Epithelial cell of proximal tubule (primary cell): ENCODE results near the gene ARL17B. TPM values are rescaled to one million over a fixed set of nuclear protein-coding genes. Genes with fewer than 3 reads are reported as not detected.
"Not testable (repeated sequence)": the region's sequence is repeated elsewhere in the genome, so short reads cannot be mapped to it uniquely, and the experiment has no call there.

Source experiments
- DNase-seq: peaks from one replicate; pipeline ENCODE4 v3.0.0-alpha.2; 2011; ENCODE audit warnings: low read depth
- H3K4me3 ChIP-seq: 2 replicates; pipeline ENCODE4 v1.5.1; 2011; ENCODE audit warnings: low read depth, mild to moderate bottlenecking, low read length
- total RNA-seq: library from RNA; depleted of rRNA; stranded (reverse); fragments of >200 nt; gene quantifications from 2 replicates; pipeline ENCODE4 v1.2.3, GENCODE V29; 2015
- TF ChIP-seq, protein P1 (sequence below): conservative IDR thresholded peaks from 2 replicates; pipeline ENCODE4 v1.5.1; 2012; ENCODE audit warnings: low read depth, mild to moderate bottlenecking, low read length

Gene ARL17B
- total RNA-seq, 1 donor from 2014 or later: 10.2 TPM

DNA sequence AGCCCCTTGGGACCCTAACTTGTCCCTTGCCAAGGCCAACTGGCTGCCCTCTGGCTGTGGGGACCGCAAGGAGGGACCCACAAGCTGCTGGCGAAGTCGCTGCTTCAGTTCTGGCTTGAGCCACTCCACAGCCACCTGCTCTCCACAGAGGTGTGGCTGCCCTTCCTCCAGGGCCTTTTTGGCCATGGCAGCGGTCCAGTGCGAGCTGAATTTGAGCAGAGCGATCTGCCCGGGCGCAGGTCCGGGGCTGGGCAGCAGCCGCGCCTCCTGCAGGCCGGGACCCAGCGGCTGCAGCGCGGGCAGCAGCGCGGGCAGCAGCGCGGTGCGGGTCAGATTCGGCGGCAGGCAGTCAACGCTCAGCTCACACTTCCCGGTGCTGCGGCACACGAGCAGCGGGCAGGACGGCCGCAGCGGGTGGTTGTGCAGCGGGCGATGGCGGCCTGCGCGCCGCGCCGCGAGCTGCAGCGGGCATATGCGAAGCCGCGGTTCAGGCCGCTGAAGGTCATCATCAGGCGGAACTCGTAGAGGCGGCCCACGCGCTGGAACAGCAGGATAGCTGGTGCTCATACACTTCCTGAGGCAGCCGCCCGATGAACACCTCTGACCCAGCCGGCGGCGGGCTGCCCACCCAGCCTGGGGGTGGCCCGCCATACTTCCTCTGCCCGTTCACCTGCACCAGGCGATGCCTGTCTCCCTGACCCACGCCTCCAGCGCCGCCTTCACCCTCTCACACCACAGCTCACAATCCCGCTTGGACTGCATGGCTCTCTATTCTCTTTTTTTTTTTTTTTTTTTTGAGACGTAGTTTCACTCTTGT is 101.5 kb downstream of the ARL17B start:
- TF ChIP-seq, protein P1, sequence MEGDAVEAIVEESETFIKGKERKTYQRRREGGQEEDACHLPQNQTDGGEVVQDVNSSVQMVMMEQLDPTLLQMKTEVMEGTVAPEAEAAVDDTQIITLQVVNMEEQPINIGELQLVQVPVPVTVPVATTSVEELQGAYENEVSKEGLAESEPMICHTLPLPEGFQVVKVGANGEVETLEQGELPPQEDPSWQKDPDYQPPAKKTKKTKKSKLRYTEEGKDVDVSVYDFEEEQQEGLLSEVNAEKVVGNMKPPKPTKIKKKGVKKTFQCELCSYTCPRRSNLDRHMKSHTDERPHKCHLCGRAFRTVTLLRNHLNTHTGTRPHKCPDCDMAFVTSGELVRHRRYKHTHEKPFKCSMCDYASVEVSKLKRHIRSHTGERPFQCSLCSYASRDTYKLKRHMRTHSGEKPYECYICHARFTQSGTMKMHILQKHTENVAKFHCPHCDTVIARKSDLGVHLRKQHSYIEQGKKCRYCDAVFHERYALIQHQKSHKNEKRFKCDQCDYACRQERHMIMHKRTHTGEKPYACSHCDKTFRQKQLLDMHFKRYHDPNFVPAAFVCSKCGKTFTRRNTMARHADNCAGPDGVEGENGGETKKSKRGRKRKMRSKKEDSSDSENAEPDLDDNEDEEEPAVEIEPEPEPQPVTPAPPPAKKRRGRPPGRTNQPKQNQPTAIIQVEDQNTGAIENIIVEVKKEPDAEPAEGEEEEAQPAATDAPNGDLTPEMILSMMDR: peak; percentile 17
- DNase-seq: not testable (repeated sequence)
- H3K4me3 ChIP-seq: peak overlapping the region; percentile 34

DNA sequence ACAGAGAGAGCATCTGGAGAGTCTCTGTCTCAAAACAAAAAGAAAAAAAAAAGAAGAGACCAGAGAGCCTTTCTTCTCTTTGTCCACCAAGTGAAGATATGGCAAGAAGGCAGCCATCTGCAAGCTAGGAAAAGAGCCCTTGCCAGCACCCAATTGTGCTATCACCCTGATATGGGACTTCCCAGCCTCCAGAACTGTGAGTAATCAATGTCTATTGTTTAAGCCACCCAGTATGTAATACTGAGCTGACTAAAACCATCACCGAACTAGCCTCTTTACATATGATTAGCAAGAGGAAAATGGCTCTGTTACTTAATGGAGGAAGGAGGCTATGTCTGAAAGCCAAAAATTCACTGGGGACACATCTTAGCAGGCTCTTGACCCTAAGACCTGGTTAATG is 105.2 kb downstream of the ARL17B start:
- not testable (repeated sequence) for H3K4me3 ChIP-seq, DNase-seq

DNA sequence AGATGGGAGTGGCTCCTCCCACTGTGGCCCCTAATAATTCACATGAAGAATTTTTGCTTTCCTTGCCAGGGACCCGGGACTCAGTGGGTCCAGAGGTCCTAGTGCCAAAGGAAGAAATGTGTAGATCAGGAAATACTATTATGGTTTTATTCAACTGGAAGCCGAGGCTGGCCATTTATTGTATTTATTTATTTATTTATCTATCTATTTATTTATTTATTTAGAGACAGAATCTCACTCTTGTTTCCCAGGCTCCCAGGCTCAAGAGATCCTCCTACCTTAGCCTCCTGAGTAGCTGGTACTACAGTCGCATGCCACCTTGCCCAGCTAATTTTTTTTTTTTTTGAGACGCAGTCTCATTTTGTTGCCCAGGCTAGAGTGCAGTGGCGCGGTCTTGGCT is 107.4 kb downstream of the ARL17B start:
- not testable (repeated sequence) for DNase-seq, H3K4me3 ChIP-seq

DNA sequence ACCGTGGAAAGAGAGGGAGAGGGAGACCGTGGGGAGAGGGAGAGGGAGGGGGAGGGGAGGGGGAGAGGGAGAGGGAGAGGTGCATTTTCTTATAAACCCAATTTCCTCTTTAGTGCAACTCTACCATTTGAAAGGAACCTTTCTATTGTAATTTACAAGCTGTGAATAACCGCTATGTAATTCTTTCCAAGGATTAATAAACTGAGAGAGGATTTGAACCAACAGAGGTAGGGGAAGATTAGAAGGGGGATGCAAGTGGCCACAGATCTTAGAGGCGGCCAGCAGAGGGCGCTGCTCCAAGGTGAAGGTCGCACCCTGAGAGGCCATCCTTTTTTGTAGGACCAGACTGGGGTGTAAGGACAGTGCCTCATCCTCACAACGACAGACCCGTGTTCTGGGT is 107.8 kb downstream of the ARL17B start:
- DNase-seq, H3K4me3 ChIP-seq: not testable (repeated sequence)
- TF ChIP-seq, protein P1: peak; percentile 61

DNA sequence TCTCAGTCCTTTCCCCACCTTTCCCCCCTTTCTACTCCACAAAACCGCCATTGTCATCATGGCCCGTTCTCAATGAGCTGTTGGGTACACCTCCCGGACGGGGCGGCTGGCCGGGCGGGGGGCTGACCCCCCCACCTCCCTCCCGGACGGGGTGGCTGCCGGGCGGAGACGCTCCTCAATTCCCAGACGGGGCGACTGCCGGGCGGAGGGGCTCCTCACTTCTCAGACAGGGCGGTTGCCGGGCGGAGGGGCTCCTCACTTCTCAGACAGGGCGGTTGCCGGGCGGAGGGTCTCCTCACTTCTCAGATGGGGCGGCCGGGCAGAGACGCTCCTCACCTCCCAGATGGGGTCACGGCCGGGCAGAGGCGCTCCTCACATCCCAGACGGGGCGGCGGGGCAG is 108.8 kb downstream of the ARL17B start:
- DNase-seq, H3K4me3 ChIP-seq: not testable (repeated sequence)

DNA sequence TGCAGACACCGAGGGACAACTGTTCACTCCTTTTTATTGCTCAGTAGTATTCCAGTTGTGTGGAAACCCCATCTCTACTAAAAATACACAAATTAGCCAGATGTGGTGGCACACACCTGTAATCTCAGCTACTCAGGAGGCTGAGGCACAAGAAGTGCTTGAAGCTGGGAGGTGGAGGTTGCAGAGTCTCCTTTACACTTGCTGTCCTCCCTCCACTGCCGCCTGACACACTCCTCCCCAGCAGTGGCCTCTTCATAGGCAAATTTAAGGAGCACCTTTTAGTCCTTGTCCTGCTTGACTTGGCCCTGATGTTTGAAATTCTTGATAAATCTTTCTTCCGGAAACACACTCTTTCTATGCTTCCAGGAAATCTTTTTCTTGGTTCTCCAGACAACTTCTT is 112.4 kb downstream of the ARL17B start:
- H3K4me3 ChIP-seq, DNase-seq: not testable (repeated sequence)

DNA sequence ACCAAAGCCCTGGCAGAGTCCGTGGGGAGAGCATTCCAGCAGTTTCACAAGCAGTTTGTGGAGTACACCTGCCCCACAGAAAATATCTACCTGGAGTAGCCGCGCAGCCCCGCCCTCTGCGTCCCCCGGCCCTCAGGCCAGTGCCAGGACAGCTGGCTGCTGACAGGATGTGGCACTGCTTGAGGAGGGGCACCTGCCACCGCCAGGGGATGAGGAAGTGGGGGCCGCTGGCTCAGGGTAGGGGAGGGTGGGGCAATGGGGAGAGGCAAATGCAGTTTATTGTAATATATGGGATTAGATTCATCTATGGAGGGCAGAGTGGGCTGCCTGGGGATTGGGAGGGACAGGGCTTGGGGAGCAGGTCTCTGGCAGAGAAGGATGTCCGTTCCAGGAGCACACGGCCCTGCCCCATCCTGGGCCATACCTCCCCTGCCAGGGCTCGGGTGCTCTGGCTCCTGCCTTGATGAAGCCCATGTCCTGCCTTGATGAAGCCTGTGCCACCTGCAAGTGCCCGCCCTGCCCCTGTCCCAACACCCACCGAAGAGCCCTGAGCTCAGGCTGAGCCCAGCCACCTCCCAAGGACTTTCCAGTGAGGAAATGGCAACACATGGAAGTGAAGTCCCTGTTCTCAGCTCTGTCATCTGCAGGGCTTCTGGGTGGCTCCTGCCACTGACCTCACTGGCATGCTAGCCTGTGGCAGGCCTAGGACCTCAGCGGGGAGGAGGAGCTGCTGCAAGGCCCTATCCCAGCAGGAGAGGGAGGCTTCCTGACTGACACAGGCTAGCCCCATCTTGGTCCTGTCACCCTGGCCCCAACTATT is 116.4 kb downstream of the ARL17B start:
- DNase-seq, H3K4me3 ChIP-seq: not testable (repeated sequence)

DNA sequence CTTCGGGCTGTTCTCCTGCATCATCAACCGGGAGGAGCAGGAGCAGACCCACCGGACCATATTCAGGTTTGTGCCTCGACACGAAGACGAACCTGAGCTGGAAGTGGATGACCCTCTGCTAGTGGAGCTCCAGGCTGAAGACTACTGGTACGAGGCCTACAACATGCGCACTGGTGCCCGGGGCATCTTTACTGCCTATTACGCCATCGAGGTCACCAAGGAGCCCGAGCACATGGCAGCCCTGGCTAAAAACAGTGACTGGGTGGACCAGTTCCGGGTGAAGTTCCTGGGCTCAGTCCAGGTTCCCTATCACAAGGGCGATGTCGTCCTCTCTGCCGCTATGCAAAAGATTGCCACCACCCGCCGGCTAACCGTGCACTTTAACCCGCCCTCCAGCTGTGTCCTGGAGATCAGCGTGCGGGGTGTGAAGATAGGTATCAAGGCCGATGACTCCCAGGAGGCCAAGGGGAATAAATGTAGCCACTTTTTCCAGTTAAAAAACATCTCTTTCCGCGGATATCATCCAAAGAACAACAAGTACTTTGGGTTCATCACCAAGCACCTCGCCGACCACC is 117.1 kb downstream of the ARL17B start:
- not testable (repeated sequence) for DNase-seq, H3K4me3 ChIP-seq

DNA sequence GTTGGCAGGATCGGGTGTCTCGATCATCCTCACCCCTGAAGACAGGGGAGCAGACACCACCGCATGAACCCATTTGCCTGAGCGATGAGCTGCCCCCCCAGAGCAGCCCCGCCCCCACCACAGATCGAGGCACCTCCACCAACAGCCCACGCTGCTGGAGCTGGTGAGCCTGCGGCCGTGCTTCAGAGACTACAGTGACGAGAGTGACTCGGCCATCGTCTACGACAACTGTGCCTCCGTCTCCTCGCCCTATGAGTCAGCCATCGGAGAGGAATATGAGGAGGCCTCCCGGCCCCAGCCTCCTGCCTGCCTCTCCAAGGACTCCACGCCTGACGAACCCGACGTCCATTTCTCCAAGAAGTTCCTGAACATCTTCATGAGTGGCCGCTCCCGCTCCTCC is 117.6 kb downstream of the ARL17B start:
- not testable (repeated sequence) for H3K4me3 ChIP-seq, DNase-seq

DNA sequence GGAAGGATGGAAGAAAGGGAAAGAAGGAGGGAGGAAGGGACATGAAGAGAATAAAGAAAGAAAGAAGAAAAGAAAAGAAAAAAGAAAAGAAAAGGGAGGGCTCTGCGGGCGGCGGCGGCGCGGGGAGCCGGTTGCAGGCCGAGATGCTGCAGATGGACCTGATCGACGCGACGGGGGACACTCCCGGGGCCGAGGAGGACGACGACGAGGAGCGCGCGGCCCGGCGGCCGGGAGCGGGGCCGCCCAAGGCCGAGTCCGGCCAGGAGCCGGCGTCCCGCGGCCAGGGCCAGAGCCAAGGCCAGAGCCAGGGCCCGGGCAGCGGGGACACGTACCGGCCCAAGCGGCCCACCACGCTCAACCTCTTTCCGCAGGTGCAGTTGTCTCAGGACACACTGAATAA is 118.1 kb downstream of the ARL17B start:
- not testable (repeated sequence) for DNase-seq, H3K4me3 ChIP-seq

DNA sequence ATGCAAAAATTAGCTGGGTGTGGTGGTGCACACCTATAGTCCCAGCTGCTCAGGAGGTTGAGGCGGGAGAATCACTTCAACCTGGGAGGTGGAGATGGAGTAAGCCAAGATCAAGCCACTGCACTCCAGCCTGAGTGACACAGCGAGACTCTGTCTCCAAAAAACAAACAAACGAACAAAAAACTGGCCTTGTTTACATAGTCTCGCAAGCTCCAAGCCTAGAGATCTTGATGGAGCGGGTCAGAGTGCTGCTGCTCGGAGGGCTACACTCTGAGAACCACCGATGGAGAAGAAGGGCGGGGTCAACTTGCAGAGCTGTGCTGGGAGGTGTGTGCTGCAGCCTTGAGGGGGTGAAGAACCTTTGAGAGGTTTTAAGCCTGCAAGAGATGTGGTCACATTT is 130.2 kb downstream of the ARL17B start:
- not testable (repeated sequence) for DNase-seq, H3K4me3 ChIP-seq

DNA sequence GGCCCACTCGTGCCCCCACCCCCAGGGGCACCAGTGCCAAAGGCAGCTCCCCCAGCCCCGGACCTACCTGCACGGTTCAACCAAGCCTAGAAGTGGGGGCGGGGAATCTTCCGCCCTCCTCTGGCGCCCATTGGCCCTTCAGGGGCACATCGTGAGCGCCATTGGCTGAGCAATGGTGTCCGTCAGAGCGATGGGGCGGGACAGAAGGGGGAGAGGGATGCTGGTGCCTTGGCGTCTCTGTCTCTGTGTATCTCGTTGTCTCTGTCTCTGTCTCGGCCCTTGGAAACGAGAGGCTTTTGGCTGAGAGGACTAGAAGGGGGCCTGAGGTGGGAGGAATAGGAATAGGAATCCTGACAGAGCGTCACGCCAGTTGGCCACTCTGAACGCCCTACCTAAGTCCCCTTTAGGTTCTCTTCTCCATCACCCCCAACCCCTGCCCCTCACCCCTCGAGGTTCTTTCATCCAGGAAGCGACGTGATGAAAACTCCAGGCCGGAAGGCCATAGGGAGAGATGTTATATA is 136.2 kb downstream of the ARL17B start:
- H3K4me3 ChIP-seq: peak overlapping the region; percentile 56
- peak; percentile 7 for DNase-seq

DNA sequence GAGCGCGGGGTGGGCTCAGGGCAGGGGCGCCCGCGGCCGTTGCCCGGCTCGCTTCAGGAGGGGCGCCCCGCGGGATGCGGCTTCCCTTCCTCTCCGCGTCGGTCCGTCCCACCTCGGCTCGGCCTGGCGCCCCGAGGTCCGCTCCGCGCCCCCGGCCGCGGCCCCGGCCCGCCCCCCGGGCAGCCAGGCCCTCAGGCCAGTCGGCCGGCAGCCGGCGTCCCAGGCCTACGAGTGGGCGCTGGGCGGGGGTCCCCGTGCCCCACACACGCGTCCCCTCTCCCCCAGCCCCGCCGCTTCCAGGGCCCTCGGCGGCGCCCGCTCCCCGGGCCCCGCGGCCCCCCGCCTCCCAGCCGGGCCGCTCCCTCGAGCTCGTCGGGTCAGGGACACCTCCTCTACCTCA is 136.7 kb downstream of the ARL17B start:
- DNase-seq: not testable (repeated sequence)
- H3K4me3 ChIP-seq: peak overlapping the region; percentile 56
